SK-N-SH (cell line): Measurements from ENCODE around the gene RECK. TPM values are rescaled to one million over a fixed set of nuclear protein-coding genes. Genes with fewer than 3 reads are reported as not detected.

Experiments used
- CTCF ChIA-PET: fragments of 300-600, 350-600 bp; formaldehyde crosslinking; extraction: SDS; loops from one replicate; lab custom pipeline; 2021; lab: Yijun Ruan, JAX
- POLR2A ChIA-PET: fragments of 350-600 bp; sonication (Branson Sonifier 250); formaldehyde crosslinking; extraction: SDS; loops from one replicate; lab custom pipeline; 2020; ENCODE audit warnings: antibody characterized with exemption, inconsistent platforms; lab: Yijun Ruan, JAX
- DNase-seq: peaks from one replicate; pipeline ENCODE4 v3.0.0; 2012
- H2AFZ ChIP-seq: fragments of 200-600 bp; sonication (generic); 2 replicates; pipeline ENCODE4 v1.8.1; 2016; ENCODE audit warnings: antibody characterized with exemption, mild to moderate bottlenecking, low read depth
- H3F3A ChIP-seq: fragments of 200-600 bp; sonication (generic); replicated peaks from 2 replicates; pipeline ENCODE3; 2016; ENCODE audit warnings: antibody characterized with exemption, mild to moderate bottlenecking; ENCODE audit not compliant: insufficient read depth
- H3K27ac ChIP-seq, 2 experiments: fragments of 200-500 bp in 1 of 2; fragments of 200-600 bp in 1 of 2; sonication (Bioruptor generic) in 1 of 2; sonication (generic), shearing (Covaris generic) in 1 of 2; 2 replicates each; pipeline versions ENCODE4 v1.5.1 to v1.6.1; 2014 to 2016; ENCODE audit warnings: low read depth in 2 of 2, inconsistent platforms in 1 of 2, low read length in 1 of 2, mild to moderate bottlenecking in 1 of 2, mixed read lengths in 1 of 2
- H3K27me3 ChIP-seq: fragments of 200-600 bp; sonication (generic), shearing (Covaris generic); 2 replicates; pipeline ENCODE4 v1.6.1; 2016; ENCODE audit warnings: mixed run types; ENCODE audit not compliant: insufficient read depth
- H3K36me3 ChIP-seq, 2 experiments: fragments of 200-500 bp in 1 of 2; fragments of 200-600 bp in 1 of 2; sonication (Bioruptor generic) in 1 of 2; sonication (generic) in 1 of 2; replicated peaks in 1 of 2; 2 replicates each; pipeline versions ENCODE3 to v1.5.1; 2014 to 2016; ENCODE audit warnings: low read length in 1 of 2, mild to moderate bottlenecking in 1 of 2; ENCODE audit not compliant: insufficient read depth in 2 of 2, control insufficient read depth in 1 of 2
- H3K4me1 ChIP-seq, 2 experiments: fragments of 200-500 bp in 1 of 2; fragments of 200-600 bp in 1 of 2; sonication (Bioruptor generic) in 1 of 2; sonication (generic), shearing (Covaris generic) in 1 of 2; 2 replicates each; pipeline versions ENCODE4 v1.5.1 to v1.6.1; 2014 to 2016; ENCODE audit warnings: low read depth in 1 of 2, low read length in 1 of 2, mixed run types in 1 of 2; ENCODE audit not compliant: insufficient read depth in 2 of 2, control insufficient read depth in 1 of 2
- H3K4me2 ChIP-seq: fragments of 200-600 bp; sonication (generic), shearing (Covaris generic); 2 replicates; pipeline ENCODE4 v1.6.1; 2017; ENCODE audit warnings: mixed run types
- H3K4me3 ChIP-seq, 2 experiments: fragments of 200-500 bp in 1 of 2; fragments of 200-600 bp in 1 of 2; sonication (Bioruptor generic) in 1 of 2; sonication (generic), shearing (Covaris generic) in 1 of 2; 2 replicates each; pipeline versions ENCODE4 v1.5.1 to v1.8.1; 2014 to 2016; ENCODE audit warnings: low read depth in 2 of 2, inconsistent platforms in 1 of 2, low read length in 1 of 2, mild to moderate bottlenecking in 1 of 2, mixed read lengths in 1 of 2, moderate library complexity in 1 of 2
- H3K79me2 ChIP-seq: fragments of 200-600 bp; sonication (generic); 2 replicates; pipeline ENCODE4 v1.8.1; 2017; ENCODE audit warnings: mild to moderate bottlenecking; ENCODE audit not compliant: insufficient read depth
- H3K9ac ChIP-seq: fragments of 200-600 bp; sonication (generic); 2 replicates; pipeline ENCODE4 v1.6.1; 2017; ENCODE audit warnings: mixed run types
- H3K9me2 ChIP-seq: fragments of 200-600 bp; sonication (generic); 2 replicates; pipeline ENCODE4 v1.6.1; 2017; ENCODE audit warnings: mixed run types
- H3K9me3 ChIP-seq: fragments of 200-600 bp; sonication (generic); 2 replicates; pipeline ENCODE4 v1.6.1; 2017; ENCODE audit warnings: mixed run types, mild to moderate bottlenecking, moderate library complexity
- H4K20me1 ChIP-seq: fragments of 200-600 bp; sonication (generic); 2 replicates; pipeline ENCODE4 v1.6.1; 2017; ENCODE audit warnings: mild to moderate bottlenecking, mixed run types; ENCODE audit not compliant: insufficient read depth
- EZH2phosphoT487 ChIP-seq: fragments of 200-600 bp; sonication (generic); IDR thresholded peaks from 2 replicates; pipeline ENCODE4 v1.6.1; 2017; ENCODE audit warnings: low read depth, mixed run types, mild to moderate bottlenecking, antibody characterized with exemption, moderate library complexity, borderline replicate concordance
- FOXJ3 ChIP-seq: sonication (generic); formaldehyde crosslinking; IDR thresholded peaks from 2 replicates; pipeline ENCODE4 v1.5.1; 2020; ENCODE audit warnings: mild to moderate bottlenecking, missing genetic modification reagents
- FOXM1 ChIP-seq: IDR thresholded peaks from 2 replicates; pipeline ENCODE4 v1.4.0; 2012; ENCODE audit warnings: low read depth, mild to moderate bottlenecking
- GABPA ChIP-seq: IDR thresholded peaks from 2 replicates; pipeline ENCODE4 v1.4.0; 2012; ENCODE audit warnings: low read depth, mild to moderate bottlenecking
- GATA2 ChIP-seq: sonication (generic); formaldehyde crosslinking; IDR thresholded peaks from 2 replicates; pipeline ENCODE4 v1.5.0; 2020; ENCODE audit warnings: mild to moderate bottlenecking, missing genetic modification reagents
- MAX ChIP-seq: IDR thresholded peaks from 2 replicates; pipeline ENCODE4 v1.4.0; 2012; ENCODE audit warnings: low read depth
- MEF2A ChIP-seq: IDR thresholded peaks from 2 replicates; pipeline ENCODE4 v1.4.0; 2012; ENCODE audit warnings: low read depth, borderline replicate concordance
- PBX3 ChIP-seq: IDR thresholded peaks from 2 replicates; pipeline ENCODE4; 2012
- RAD21 ChIP-seq: IDR thresholded peaks from 2 replicates; pipeline ENCODE4 v1.6.1; 2012; ENCODE audit warnings: mild to moderate bottlenecking, low read length
- RCOR1 ChIP-seq: fragments of 150-350 bp; IDR thresholded peaks from 2 replicates; pipeline ENCODE4 v1.6.1; 2017; ENCODE audit warnings: antibody characterized with exemption, low read length
- RFX5 ChIP-seq: IDR thresholded peaks from 2 replicates; pipeline ENCODE4 v1.6.1; 2012; ENCODE audit warnings: mild to moderate bottlenecking, improper control_type of control experiment, low read length
- RXRA ChIP-seq: IDR thresholded peaks from 2 replicates; pipeline ENCODE4 v1.4.0; 2012; ENCODE audit warnings: low read depth, mild to moderate bottlenecking, borderline replicate concordance
- SMC3 ChIP-seq: IDR thresholded peaks from 2 replicates; pipeline ENCODE4 v1.6.1; 2012; ENCODE audit warnings: low read depth, low read length, improper control_type of control experiment
- TCF12 ChIP-seq: IDR thresholded peaks from 2 replicates; pipeline ENCODE4 v1.4.0; 2012
- TEAD4 ChIP-seq: IDR thresholded peaks from 2 replicates; pipeline ENCODE4 v1.4.0; 2012; ENCODE audit warnings: mild to moderate bottlenecking, borderline replicate concordance; ENCODE audit not compliant: insufficient read depth
- YY1 ChIP-seq: IDR thresholded peaks from 2 replicates; pipeline ENCODE4 v1.4.0; 2012; ENCODE audit warnings: low read depth, mild to moderate bottlenecking
- WGBS: methylation state at CpG from one replicate; pipeline ENCODE4 v1.1.6; 2017; ENCODE audit warnings: low lambda C conversion rate; 5-methylcytosine and 5-hydroxymethylcytosine counted together
- polyA plus RNA-seq, 3 experiments: library from polyadenylated mRNA; depleted of rRNA; stranded (reverse); fragments of >200 nt; gene quantifications; 2 replicates each; pipeline ENCODE4 v1.2.3, GENCODE V29; 2012
- TF ChIP-seq, protein P1 (sequence below): IDR thresholded peaks from 2 replicates; pipeline ENCODE4 v1.4.0; 2012; ENCODE audit warnings: low read depth, borderline replicate concordance

RECK gene
- polyA plus RNA-seq, 1 of the 3 experiments (the other 2 are of a cell fraction) = 22.8 TPM

GRCh38 chr9:36018891-36019720 lies 17.6 kb upstream of the RECK start (continued):
- TF ChIP-seq RCOR1 (0 out of 2 replicates have a peak, but pooled peaks have one; percentile 24), PBX3 (no peak), YY1 (no peak), RFX5 (no peak), RXRA (no peak), TCF12 (no peak)
- TF ChIP-seq, protein P1, sequence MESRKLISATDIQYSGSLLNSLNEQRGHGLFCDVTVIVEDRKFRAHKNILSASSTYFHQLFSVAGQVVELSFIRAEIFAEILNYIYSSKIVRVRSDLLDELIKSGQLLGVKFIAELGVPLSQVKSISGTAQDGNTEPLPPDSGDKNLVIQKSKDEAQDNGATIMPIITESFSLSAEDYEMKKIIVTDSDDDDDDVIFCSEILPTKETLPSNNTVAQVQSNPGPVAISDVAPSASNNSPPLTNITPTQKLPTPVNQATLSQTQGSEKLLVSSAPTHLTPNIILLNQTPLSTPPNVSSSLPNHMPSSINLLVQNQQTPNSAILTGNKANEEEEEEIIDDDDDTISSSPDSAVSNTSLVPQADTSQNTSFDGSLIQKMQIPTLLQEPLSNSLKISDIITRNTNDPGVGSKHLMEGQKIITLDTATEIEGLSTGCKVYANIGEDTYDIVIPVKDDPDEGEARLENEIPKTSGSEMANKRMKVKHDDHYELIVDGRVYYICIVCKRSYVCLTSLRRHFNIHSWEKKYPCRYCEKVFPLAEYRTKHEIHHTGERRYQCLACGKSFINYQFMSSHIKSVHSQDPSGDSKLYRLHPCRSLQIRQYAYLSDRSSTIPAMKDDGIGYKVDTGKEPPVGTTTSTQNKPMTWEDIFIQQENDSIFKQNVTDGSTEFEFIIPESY = no peak

GRCh38 chr9:36021968-36022367 lies 14.7 kb upstream of the RECK start:
- no peak overlapping the region for H3K4me2 ChIP-seq
- no peak for TF ChIP-seq SMC3
- TF ChIP-seq RXRA = no peak
- no peak for TF ChIP-seq TEAD4
- no peak for TF ChIP-seq TCF12
- no peak for TF ChIP-seq MEF2A
- TF ChIP-seq MAX = no peak
- no peak for TF ChIP-seq GATA2
- no peak for TF ChIP-seq FOXJ3 (CRISPR knock-in tag)
- no peak for TF ChIP-seq RAD21
- TF ChIP-seq FOXM1 = no peak
- TF ChIP-seq EZH2phosphoT487 = no peak
- no peak for TF ChIP-seq RFX5
- no peak for TF ChIP-seq YY1
- no peak for TF ChIP-seq GABPA
- TF ChIP-seq, all 33 proteins: peak for 0
- ChIA-PET CTCF (interaction anchor here (0.6 to 9.1 kb wide), 8 partner anchors 7 to 360 kb away, joined by 3 to 128 read pairs (median 14); partner anchors contain the start of genes HRCT1 and OR2S2), POLR2A (no interaction called here)
- no peak overlapping the region for H2AFZ ChIP-seq
- no peak overlapping the region for H3K4me3 ChIP-seq
- peaks cover 0 to 7% of the 10 kb centered on the region in 2 experiments; a peak in 2 of 4 replicates for H3K4me1 ChIP-seq
- no peaks in the 10 kb centered on the region for H3K9me3 ChIP-seq
- H3K9me2 ChIP-seq = no peaks in the 10 kb centered on the region
- H4K20me1 ChIP-seq = no peaks in the 10 kb centered on the region
- 94% methylated on average over 1 of the region's 1 CpG for WGBS
- no peaks in the 10 kb centered on the region for H3F3A ChIP-seq
- no peak overlapping the region for H3K27ac ChIP-seq
- no peaks in the 10 kb centered on the region for H3K79me2 ChIP-seq
- no peaks in the 10 kb centered on the region for H3K27me3 ChIP-seq
- no peak overlapping the region for H3K9ac ChIP-seq
- DNase-seq = no peak
- no peaks in the 10 kb centered on the region for H3K36me3 ChIP-seq
